Measurements from ENCODE around the gene PHAF1.

DNA sequence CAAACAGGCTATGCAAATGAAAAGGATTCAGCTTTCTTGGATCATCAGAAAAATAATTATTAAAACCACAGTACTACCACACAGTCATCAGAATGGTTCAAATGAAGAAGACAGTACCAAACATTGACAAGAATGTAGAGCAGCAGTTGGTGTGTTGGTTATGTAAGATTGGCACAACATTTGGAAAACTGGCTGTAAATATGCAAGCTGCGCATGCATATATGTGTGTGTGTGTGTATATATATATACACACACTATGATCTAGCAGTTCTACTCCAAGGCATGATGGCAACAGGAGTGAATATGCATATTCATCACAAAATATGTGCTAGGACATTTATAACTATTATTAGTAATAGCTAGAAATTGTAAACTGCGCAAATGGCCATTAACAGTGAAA, 34.4 kb upstream of the PHAF1 start:
- TF ChIP-seq CEBPB (IDR thresholded peaks at IDR 0.05; ENCODE audit: low read depth) (no peak), POLR2A (IDR thresholded peaks at IDR 0.05; ENCODE audit: borderline replicate concordance, extremely low read depth, insufficient read depth, insufficient read length) (no peak), RAD21 (IDR thresholded peaks at IDR 0.05; ENCODE audit: low read depth) (no peak), ELF1 (IDR thresholded peaks at IDR 0.05; ENCODE audit: borderline replicate concordance, low read depth) (no peak), JUND (IDR thresholded peaks at IDR 0.05) (no peak), EGR1 (IDR thresholded peaks at IDR 0.05; ENCODE audit: low read depth) (no peak), EZH2phosphoT487 (IDR thresholded peaks at IDR 0.05; ENCODE audit: borderline replicate concordance) (no peak), TCF7L2 (IDR thresholded peaks at IDR 0.05; ENCODE audit: borderline replicate concordance, extremely low read depth, insufficient read depth, insufficient read length) (no peak), CBX3 (IDR thresholded peaks at IDR 0.05; ENCODE audit: low read depth) (no peak), POLR2AphosphoS5 (IDR thresholded peaks at IDR 0.05; ENCODE audit: low read depth, low read length) (no peak)
- TF ChIP-seq, protein P1, sequence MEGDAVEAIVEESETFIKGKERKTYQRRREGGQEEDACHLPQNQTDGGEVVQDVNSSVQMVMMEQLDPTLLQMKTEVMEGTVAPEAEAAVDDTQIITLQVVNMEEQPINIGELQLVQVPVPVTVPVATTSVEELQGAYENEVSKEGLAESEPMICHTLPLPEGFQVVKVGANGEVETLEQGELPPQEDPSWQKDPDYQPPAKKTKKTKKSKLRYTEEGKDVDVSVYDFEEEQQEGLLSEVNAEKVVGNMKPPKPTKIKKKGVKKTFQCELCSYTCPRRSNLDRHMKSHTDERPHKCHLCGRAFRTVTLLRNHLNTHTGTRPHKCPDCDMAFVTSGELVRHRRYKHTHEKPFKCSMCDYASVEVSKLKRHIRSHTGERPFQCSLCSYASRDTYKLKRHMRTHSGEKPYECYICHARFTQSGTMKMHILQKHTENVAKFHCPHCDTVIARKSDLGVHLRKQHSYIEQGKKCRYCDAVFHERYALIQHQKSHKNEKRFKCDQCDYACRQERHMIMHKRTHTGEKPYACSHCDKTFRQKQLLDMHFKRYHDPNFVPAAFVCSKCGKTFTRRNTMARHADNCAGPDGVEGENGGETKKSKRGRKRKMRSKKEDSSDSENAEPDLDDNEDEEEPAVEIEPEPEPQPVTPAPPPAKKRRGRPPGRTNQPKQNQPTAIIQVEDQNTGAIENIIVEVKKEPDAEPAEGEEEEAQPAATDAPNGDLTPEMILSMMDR (IDR thresholded peaks at IDR 0.05 in 2 of 3, conservative IDR thresholded peaks at IDR 0.05 in 1 of 3; ENCODE audit: borderline replicate concordance in 1 of 3, insufficient read depth in 1 of 3, low read depth in 2 of 3, low read length in 2 of 3), result no peak
